Body of pancreas (tissue), 4 donors: ENCODE measurements around the gene MAST4.

Experiments
- POLR2A ChIP-seq, 3 donors: fragments of 450-650 bp; IDR thresholded peaks; one replicate each; pipeline ENCODE4 v1.6.1; 2016; ENCODE audit warnings: antibody characterized with exemption in 3 of 3, mild to moderate bottlenecking in 2 of 3
- TF ChIP-seq, protein P1 (sequence below), 7 experiments: fragments of 450-650 bp in 4 of 7; fragments of 200-600 bp in 3 of 7; sonication (generic) in 3 of 7; IDR thresholded peaks; one replicate each; pipeline ENCODE4 v1.5.1; 2016 to 2019; ENCODE audit warnings: antibody characterized with exemption in 7 of 7

DNA sequence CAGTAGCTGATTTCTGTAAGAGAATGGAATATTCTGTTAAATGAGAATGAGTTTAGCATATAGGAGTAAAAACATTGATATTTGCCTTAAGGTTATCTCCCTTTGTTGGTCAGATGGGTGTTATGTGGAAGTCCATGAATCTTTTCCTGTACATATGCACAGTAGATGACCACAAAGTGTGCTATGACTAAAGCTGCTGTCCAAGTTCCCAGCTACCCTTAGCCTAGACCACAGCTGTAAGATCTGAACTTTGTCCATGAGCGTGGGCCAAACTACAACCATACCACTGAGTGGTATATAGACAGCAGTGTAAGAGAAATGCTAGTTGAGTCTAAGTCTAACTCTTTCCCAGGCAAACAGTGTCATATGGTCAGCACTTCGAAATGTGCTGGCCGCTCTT is 551.6 kb downstream of the MAST4 start:
- no peak for TF ChIP-seq POLR2A (IDR thresholded peaks at IDR 0.05)
- TF ChIP-seq, protein P1, sequence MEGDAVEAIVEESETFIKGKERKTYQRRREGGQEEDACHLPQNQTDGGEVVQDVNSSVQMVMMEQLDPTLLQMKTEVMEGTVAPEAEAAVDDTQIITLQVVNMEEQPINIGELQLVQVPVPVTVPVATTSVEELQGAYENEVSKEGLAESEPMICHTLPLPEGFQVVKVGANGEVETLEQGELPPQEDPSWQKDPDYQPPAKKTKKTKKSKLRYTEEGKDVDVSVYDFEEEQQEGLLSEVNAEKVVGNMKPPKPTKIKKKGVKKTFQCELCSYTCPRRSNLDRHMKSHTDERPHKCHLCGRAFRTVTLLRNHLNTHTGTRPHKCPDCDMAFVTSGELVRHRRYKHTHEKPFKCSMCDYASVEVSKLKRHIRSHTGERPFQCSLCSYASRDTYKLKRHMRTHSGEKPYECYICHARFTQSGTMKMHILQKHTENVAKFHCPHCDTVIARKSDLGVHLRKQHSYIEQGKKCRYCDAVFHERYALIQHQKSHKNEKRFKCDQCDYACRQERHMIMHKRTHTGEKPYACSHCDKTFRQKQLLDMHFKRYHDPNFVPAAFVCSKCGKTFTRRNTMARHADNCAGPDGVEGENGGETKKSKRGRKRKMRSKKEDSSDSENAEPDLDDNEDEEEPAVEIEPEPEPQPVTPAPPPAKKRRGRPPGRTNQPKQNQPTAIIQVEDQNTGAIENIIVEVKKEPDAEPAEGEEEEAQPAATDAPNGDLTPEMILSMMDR (IDR thresholded peaks at IDR 0.05): no peak
